ENCODE results near the gene SERPINE2.

Gene SERPINE2

DNA sequence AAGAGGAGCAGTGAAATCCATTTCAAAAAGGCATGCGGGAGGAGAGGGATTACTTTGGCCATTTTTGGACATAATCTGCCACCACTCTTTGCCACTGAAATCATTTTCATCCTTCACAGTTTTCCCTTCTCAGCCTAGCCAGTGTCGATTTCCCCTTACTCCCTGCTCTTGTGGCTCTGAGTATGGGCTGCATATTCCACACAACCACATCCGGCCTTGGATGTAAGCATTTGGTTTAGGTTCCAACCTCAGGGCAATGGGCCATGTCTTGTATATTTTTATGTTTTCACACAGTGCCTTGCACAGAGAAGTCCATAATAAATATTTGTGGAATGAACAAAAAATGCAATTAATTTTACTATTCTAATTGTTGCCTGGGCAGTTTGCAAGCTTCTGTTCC lies 7.7 kb upstream of the SERPINE2 start:
- no peak for DNase-seq (ENCODE audit: low read depth)

DNA sequence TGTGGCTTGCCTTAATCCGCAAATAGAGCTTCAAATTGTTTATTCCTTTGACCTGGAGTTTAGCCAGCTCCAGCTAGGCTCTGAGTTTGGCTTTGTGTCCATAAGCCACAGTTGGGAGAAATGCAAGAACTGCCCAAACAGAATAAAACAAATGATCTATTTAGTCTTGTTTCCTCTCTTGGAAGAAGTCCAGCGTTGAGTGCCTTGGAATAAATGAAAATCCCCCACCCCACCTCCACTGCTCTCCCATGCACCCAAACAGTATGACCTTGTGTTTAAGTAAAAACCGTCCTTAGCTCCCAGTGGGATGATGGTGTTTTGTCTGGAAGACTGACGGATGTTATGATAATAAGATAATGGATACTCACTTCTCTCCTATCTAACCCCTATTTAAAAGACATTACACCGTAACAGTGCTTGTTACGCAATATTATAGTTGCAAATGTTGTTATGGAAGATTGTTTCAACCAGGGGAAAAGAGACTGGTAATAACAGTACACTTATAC lies 3.2 kb upstream of the SERPINE2 start:
- peak; percentile 37 for DNase-seq (ENCODE audit: low read depth)

GRCh38 chr2:224041554-224041953 lies 2.5 kb upstream of the SERPINE2 start:
- no peak for DNase-seq (ENCODE audit: low read depth)

GRCh38 chr2:224040753-224041152 lies 1.7 kb upstream of the SERPINE2 start:
- DNase-seq (ENCODE audit: low read depth): no peak

GRCh38 chr2:224039770-224040440 lies 819 bp upstream of the SERPINE2 start:
- DNase-seq (ENCODE audit: low read depth): no peak

DNA sequence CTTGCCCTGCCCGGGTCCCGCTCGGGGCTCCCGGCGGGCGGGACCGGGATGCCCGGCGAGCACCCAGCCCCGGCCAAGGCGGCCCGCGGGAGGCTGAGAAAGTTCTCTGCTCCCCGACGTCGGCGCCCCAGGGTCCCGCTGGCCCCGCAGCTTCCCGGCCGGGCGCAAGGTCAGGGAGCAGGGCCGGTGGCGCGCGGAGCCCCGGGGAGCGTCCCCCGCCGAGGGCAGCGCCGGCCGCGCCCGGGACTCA lies 331 bp downstream of the SERPINE2 start:
- DNase-seq (ENCODE audit: low read depth): no peak

- peak; percentile 17 for DNase-seq (ENCODE audit: low read depth)
These were observed 847 bp downstream of the SERPINE2 start for GRCh38 chr2:224038049-224038829.

DNA sequence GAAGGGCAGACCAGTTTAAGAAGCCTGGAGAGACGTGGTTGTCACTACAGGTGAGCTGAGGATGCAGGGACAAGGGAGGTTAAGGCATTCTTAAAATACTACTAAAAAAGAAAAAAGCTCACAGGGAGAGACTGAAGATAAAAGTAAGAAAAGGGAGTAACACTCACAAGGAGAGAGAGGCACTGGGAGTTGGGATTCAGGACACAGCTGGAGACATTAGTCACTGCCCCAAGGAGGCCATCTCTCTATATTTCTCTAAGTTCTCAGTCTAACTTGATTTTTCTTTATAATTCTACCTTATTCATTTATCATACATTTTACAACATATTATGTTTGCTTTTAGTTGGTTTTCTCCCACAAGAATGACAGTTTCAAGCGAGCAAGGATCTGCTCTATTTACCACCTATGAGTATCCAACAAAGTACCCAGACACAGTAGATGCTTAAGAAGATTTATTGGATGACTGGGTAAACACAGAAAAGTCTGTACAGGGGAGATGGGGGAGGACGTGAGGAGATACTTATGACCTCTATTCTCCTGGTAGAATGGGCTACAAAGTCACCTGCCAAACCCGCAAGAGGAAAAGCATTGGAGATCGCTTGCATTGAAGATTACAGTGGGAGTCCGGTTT lies 2.2 kb downstream of the SERPINE2 start:
- no peak for DNase-seq (ENCODE audit: low read depth)

DNA sequence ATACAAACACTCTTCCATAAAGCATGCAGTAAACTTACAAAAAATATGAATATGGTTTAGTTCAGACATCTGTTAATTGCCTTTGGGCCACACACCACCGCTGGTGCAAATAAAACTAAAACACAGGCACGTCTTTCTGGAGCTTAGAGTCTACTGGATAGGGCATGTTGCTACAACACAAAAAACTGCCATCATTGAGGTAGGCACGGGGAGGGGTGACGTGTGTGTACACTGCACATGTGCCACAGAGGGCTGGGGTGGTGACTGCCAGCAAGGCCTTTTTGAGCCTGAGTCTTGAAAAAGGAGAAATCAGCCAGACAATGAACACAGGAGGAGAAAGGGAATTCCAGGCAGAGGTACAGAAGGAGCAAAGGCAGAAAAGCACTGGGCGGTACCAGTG lies 5.1 kb downstream of the SERPINE2 start:
- no peak for DNase-seq (ENCODE audit: low read depth)

- no peak for DNase-seq (ENCODE audit: low read depth)
These were observed 5.5 kb downstream of the SERPINE2 start for GRCh38 chr2:224033601-224034000.

GRCh38 chr2:224032283-224032682 lies 6.8 kb downstream of the SERPINE2 start:
- DNase-seq (ENCODE audit: low read depth): no peak

DNA sequence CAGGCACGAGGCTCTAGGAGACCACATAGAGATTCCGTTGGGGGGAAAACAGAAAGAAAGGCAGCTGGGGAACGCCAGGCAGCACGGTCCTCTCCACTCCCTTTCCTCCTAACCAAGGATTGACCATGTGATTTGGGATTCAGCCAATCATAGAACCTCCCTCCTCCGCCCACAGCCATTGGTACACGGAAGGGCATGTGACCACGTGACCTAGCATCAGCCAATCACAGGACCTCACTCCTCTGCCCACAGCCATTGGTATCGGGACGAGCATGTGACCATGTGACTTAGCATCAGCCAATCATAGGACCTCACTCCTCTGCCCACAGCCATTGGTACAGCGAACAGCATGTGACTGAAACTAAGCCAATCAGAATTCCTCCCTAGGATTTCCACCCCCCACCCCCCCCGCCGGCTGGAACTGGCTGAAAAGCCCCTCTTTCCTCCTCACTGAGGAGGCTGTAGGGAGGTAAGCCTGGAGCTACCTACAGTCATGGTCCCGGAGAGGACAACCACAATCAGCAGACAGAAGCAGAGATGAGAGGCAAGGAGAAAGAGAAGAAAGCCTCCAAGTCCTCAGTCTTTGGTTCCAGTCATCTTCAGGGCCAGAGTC lies 7.6 kb downstream of the SERPINE2 start:
- DNase-seq (ENCODE audit: low read depth): no peak

GRCh38 chr2:224030786-224031185 lies 8.3 kb downstream of the SERPINE2 start:
- DNase-seq (ENCODE audit: low read depth): no peak

GRCh38 chr2:224029876-224030275 lies 9.2 kb downstream of the SERPINE2 start:
- DNase-seq (ENCODE audit: low read depth): no peak

- no peak for DNase-seq (ENCODE audit: low read depth)
These were observed 11.2 kb downstream of the SERPINE2 start for GRCh38 chr2:224027931-224028330.

DNA sequence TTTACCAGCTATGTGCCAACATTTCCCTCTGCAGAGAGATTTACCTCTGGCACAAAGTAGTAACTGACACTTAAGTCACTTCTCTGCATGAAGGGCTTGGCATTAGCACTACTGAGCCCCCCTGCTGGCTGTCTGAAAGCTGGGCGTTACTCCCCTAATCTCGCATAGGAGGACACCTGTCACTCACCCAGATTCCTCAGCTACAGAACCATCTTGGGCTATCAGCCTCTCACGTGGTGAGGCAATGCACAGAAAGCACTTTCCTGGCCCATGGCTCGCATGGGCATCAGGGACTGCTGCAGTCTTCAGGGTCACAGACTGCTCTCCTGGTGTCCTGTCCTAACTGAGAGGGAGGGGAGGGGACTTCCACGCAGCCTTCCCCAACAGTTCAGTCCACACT lies 12.0 kb downstream of the SERPINE2 start:
- DNase-seq (ENCODE audit: low read depth): no peak

GRCh38 chr2:224025874-224026273 lies 13.2 kb downstream of the SERPINE2 start:
- DNase-seq (ENCODE audit: low read depth): no peak

DNA sequence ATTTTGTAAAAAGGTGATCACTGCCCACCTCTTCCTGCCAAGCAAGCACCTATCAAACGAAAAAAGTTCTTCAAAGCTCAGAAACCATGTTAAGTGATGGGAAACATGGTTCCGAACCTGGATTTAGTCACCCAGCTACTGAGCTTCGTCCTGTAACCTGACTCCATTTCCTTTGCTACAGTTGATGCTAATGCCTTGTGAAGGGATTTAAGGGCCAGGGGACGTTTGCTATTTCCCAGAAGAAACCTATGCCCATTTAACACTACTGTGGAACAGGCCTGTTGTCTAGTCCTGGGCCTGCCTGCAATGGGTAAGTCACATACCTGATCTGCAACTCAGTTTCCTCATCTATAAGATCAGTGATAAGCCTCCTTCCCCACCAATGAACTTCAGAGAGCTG lies 14.8 kb downstream of the SERPINE2 start:
- DNase-seq (ENCODE audit: low read depth): no peak

DNA sequence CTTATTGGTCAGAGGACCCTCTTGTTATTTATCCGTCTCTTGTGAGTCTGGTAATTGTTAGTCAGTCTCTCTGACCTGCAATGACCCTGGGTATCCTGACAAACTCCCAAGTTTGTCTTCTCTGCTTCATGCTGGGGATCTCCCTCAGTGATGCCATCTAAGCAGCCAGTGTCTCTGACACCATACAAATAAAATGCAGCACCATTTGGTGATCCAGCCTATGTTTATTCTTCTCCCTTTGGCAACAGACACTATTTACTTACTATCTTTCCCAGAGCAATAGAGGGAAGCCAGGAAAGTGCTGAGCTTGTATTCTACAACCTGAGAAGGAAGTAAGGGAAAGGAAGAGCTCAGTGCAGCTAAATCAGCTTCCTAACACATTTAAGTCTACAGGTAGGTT lies 15.9 kb downstream of the SERPINE2 start:
- DNase-seq (ENCODE audit: low read depth): peak; percentile 23

GRCh38 chr2:224022486-224022885 lies 16.6 kb downstream of the SERPINE2 start:
- DNase-seq (ENCODE audit: low read depth): no peak

DNA sequence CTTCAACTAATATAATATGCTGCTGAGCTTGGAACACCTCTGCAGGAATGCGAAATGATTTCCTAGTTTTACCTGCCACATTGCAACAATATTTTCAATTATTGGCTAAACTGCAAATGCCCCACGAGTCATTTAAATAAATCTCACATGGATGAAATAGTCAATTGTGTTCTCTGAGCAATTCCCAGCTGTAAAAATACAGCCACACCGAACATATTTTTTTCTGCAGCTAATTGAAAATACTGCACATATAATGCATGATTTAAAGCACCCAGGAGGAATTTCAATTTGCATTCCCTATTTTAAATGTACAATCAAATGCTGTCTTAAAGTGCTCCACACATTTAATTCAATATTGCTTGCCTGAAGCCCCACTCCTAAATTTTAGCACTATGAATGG lies 18.6 kb downstream of the SERPINE2 start:
- DNase-seq (ENCODE audit: low read depth): no peak

GRCh38 chr2:224017957-224018356 lies 21.1 kb downstream of the SERPINE2 start:
- DNase-seq (ENCODE audit: low read depth): no peak

DNA sequence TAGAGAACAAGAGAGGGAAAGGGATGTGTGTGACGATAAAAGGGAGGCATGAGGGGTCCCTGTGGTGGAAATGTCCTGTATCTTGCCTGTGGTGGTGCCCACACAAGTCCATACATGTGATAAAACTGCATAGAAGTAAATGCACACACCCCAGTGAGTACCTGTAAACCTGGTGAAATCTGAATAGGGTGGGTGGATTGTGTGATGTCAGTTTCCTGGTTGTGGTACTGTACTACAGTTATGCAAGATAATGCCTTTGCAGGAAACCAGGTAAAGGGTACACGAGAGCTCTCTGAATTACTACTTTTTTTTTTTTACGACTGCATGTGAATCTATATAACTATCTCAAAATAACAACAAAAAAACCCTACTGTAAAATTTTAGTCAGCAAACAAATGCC lies 22.1 kb downstream of the SERPINE2 start:
- no peak for DNase-seq (ENCODE audit: low read depth)
